ENCODE results near the gene DNAJA1. TPM values are rescaled to one million over a fixed set of nuclear protein-coding genes. Genes with fewer than 3 reads are reported as not detected.
A peak's percentile ranks its signal among the peaks of the same experiment; 100 is the strongest.

The DNAJA1 gene
- total RNA-seq, 1 experiment from 2014 or later: 74.5 TPM

DNA sequence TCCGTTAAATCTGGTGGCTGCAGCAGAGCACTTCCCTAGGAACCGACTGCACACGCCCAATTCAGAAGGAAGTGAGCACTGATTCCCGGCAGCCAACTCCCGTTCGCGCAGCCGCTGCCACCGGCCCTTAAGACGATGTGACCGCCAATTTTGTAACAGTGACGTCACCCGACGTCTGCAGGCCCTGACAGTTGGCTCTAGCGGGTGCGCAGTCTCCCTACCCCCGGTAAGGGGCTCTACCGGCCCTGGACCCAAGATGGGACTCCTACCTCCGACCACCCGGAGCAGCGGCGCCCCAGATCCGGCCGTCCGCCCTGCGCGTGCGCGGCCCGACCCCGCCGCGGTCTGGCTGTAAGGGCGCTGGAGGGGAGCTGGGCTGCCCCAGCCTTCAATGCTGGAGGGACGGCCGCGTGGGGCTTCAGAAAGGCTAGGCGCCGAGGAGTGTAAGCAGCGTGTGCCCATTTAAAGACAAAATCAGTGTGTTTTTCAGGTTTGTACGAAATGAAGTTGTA lies 19.1 kb downstream of the DNAJA1 start (continued):
- TF ChIP-seq, protein P1, sequence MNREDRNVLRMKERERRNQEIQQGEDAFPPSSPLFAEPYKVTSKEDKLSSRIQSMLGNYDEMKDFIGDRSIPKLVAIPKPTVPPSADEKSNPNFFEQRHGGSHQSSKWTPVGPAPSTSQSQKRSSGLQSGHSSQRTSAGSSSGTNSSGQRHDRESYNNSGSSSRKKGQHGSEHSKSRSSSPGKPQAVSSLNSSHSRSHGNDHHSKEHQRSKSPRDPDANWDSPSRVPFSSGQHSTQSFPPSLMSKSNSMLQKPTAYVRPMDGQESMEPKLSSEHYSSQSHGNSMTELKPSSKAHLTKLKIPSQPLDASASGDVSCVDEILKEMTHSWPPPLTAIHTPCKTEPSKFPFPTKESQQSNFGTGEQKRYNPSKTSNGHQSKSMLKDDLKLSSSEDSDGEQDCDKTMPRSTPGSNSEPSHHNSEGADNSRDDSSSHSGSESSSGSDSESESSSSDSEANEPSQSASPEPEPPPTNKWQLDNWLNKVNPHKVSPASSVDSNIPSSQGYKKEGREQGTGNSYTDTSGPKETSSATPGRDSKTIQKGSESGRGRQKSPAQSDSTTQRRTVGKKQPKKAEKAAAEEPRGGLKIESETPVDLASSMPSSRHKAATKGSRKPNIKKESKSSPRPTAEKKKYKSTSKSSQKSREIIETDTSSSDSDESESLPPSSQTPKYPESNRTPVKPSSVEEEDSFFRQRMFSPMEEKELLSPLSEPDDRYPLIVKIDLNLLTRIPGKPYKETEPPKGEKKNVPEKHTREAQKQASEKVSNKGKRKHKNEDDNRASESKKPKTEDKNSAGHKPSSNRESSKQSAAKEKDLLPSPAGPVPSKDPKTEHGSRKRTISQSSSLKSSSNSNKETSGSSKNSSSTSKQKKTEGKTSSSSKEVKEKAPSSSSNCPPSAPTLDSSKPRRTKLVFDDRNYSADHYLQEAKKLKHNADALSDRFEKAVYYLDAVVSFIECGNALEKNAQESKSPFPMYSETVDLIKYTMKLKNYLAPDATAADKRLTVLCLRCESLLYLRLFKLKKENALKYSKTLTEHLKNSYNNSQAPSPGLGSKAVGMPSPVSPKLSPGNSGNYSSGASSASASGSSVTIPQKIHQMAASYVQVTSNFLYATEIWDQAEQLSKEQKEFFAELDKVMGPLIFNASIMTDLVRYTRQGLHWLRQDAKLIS (CRISPR knock-in tag; IDR thresholded peaks at IDR 0.05; ENCODE audit: borderline replicate concordance): no peak
- TF ChIP-seq ZNF423 (CRISPR knock-in tag; IDR thresholded peaks at IDR 0.05) (no peak), FOXK1 (CRISPR knock-in tag; IDR thresholded peaks at IDR 0.05) (peak; percentile 43; the same call in 1 of the 2 replicates), ZNF396 (CRISPR knock-in tag; IDR thresholded peaks at IDR 0.05; ENCODE audit: borderline replicate concordance) (no peak), USF2 (CRISPR knock-in tag; IDR thresholded peaks at IDR 0.05) (0 out of 2 replicates have a peak, but pooled peaks have one; percentile 5), ZNF138 (CRISPR knock-in tag; conservative IDR thresholded peaks at IDR 0.05) (no peak), RORB (CRISPR knock-in tag; IDR thresholded peaks at IDR 0.05) (no peak), PRRX2 (CRISPR knock-in tag; IDR thresholded peaks at IDR 0.05) (peak; percentile 73), ESRRA (CRISPR knock-in tag; IDR thresholded peaks at IDR 0.05; ENCODE audit: borderline replicate concordance) (no peak), ZNF416 (CRISPR knock-in tag; IDR thresholded peaks at IDR 0.05) (peak; percentile 6; the same call in 1 of the 2 replicates), FOXP1 (CRISPR knock-in tag; IDR thresholded peaks at IDR 0.05; ENCODE audit: borderline replicate concordance) (peak; percentile 54; the same call in 1 of the 2 replicates), CDX4 (CRISPR knock-in tag; IDR thresholded peaks at IDR 0.05; ENCODE audit: borderline replicate concordance) (no peak), NFE2L1 (CRISPR knock-in tag; IDR thresholded peaks at IDR 0.05) (no peak), GTF2I (CRISPR knock-in tag; conservative IDR thresholded peaks at IDR 0.05) (no peak), OVOL2 (CRISPR knock-in tag; IDR thresholded peaks at IDR 0.05; ENCODE audit: borderline replicate concordance) (no peak; the same call in 1 of the 2 replicates), CREM (CRISPR knock-in tag; IDR thresholded peaks at IDR 0.05) (peak; percentile 59; the same call in 1 of the 2 replicates), SMAD3 (CRISPR knock-in tag; IDR thresholded peaks at IDR 0.05; ENCODE audit: borderline replicate concordance) (peak; percentile 44; the same call in 1 of the 2 replicates), E2F5 (CRISPR knock-in tag; IDR thresholded peaks at IDR 0.05) (0 out of 2 replicates have a peak, but pooled peaks have one; percentile 46), ZBTB21 (CRISPR knock-in tag; IDR thresholded peaks at IDR 0.05; ENCODE audit: borderline replicate concordance) (peak; percentile 87), NFATC4 (CRISPR knock-in tag; IDR thresholded peaks at IDR 0.05) (peak; percentile 64; the same call in 1 of the 2 replicates), TEAD1 (CRISPR knock-in tag; IDR thresholded peaks at IDR 0.05) (no peak), NFYB (CRISPR knock-in tag; conservative IDR thresholded peaks at IDR 0.05; ENCODE audit: low read depth) (no peak), CREB1 (CRISPR knock-in tag; IDR thresholded peaks at IDR 0.05) (no peak), SP1 (CRISPR knock-in tag; conservative IDR thresholded peaks at IDR 0.05) (no peak), MYBL2 (CRISPR knock-in tag; IDR thresholded peaks at IDR 0.05) (peak; percentile 16; the same call in 1 of the 2 replicates), IRF2 (CRISPR knock-in tag; IDR thresholded peaks at IDR 0.05; ENCODE audit: borderline replicate concordance, low read depth) (no peak)
- TF ChIP-seq, protein P2, sequence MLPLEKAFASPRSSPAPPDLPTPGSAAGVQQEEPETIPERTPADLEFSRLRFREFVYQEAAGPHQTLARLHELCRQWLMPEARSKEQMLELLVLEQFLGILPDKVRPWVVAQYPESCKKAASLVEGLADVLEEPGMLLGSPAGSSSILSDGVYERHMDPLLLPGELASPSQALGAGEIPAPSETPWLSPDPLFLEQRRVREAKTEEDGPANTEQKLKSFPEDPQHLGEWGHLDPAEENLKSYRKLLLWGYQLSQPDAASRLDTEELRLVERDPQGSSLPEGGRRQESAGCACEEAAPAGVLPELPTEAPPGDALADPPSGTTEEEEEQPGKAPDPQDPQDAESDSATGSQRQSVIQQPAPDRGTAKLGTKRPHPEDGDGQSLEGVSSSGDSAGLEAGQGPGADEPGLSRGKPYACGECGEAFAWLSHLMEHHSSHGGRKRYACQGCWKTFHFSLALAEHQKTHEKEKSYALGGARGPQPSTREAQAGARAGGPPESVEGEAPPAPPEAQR (CRISPR knock-in tag; IDR thresholded peaks at IDR 0.05): no peak
- TF ChIP-seq, protein P3, sequence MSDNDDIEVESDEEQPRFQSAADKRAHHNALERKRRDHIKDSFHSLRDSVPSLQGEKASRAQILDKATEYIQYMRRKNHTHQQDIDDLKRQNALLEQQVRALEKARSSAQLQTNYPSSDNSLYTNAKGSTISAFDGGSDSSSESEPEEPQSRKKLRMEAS (CRISPR knock-in tag; IDR thresholded peaks at IDR 0.05): peak; percentile 12; the same call in 1 of the 2 replicates
- TF ChIP-seq, protein P4, sequence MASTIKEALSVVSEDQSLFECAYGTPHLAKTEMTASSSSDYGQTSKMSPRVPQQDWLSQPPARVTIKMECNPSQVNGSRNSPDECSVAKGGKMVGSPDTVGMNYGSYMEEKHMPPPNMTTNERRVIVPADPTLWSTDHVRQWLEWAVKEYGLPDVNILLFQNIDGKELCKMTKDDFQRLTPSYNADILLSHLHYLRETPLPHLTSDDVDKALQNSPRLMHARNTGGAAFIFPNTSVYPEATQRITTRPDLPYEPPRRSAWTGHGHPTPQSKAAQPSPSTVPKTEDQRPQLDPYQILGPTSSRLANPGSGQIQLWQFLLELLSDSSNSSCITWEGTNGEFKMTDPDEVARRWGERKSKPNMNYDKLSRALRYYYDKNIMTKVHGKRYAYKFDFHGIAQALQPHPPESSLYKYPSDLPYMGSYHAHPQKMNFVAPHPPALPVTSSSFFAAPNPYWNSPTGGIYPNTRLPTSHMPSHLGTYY (CRISPR knock-in tag; IDR thresholded peaks at IDR 0.05): 0 out of 2 replicates have a peak, but pooled peaks have one; percentile 29

Data from WTC11 (cell line).